BE2C (cell line): ENCODE results near the gene ZDHHC18.
A peak's percentile ranks its signal among the peaks of the same experiment; 100 is the strongest.

Experiments used
- DNase-seq: peaks from one replicate; pipeline ENCODE4 v3.0.0-alpha.2; 2020
- H3K27me3 ChIP-seq: fragments of 250-450 bp; sonication (Bioruptor Pico); 2 replicates; pipeline ENCODE4 v1.5.1; 2020; ENCODE audit warnings: mild to moderate bottlenecking
- H3K36me3 ChIP-seq: fragments of 250-450 bp; sonication (Bioruptor Pico); 2 replicates; pipeline ENCODE4 v1.5.1; 2020; ENCODE audit warnings: mild to moderate bottlenecking
- H3K4me1 ChIP-seq: fragments of 250-450 bp; sonication (Bioruptor Pico); 2 replicates; pipeline ENCODE4 v1.5.1; 2020
- H3K4me3 ChIP-seq: 2 replicates; pipeline ENCODE4 v1.5.1; 2011; ENCODE audit warnings: low read depth, low read length
- H3K9me3 ChIP-seq: fragments of 250-450 bp; sonication (Bioruptor Pico); 2 replicates; pipeline ENCODE4 v1.5.1; 2020
- CTCF ChIP-seq: IDR thresholded peaks from 2 replicates; pipeline ENCODE4 v1.5.1; 2012; ENCODE audit warnings: mild to moderate bottlenecking, low read depth, low read length

The ZDHHC18 gene

GRCh38 chr1:26787381-26787705, 39.1 kb upstream of the ZDHHC18 start:
- Histone ChIP-seq H3K9me3 (no peaks in the 10 kb centered on the region), H3K4me3 (peak overlapping the region; percentile 75), H3K4me1 (peaks cover 9% of the 10 kb centered on the region; the same call in 1 of the 2 replicates), H3K36me3 (no peaks in the 10 kb centered on the region), H3K27me3 (no peaks in the 10 kb centered on the region)
- no peak for DNase-seq
- no peak for TF ChIP-seq CTCF

- no peaks in the 10 kb centered on the region for H3K27me3 ChIP-seq
- no peak for TF ChIP-seq CTCF
- peaks cover 9% of the 10 kb centered on the region; the same call in 1 of the 2 replicates for H3K4me1 ChIP-seq
- peak; percentile 87 for DNase-seq
- no peaks in the 10 kb centered on the region for H3K36me3 ChIP-seq
- peak within 1 kb of the TSS; percentile 75 for H3K4me3 ChIP-seq
- H3K9me3 ChIP-seq, result no peaks in the 10 kb centered on the region
Measured at GRCh38 chr1:26787706-26788514, 38.6 kb upstream of the ZDHHC18 start, which contains the start of gene PIGV. Gene PIGV, plus strand, starts transcription at chr1:26787950. Its CDS starts 2,866 bp downstream, at chr1:26790816.

GRCh38 chr1:26788515-26788785, 38.0 kb upstream of the ZDHHC18 start:
- no peak for TF ChIP-seq CTCF
- no peak for DNase-seq
- Histone ChIP-seq H3K36me3 (no peaks in the 10 kb centered on the region), H3K4me1 (peaks cover 9% of the 10 kb centered on the region; the same call in 1 of the 2 replicates), H3K9me3 (no peaks in the 10 kb centered on the region), H3K27me3 (no peaks in the 10 kb centered on the region), H3K4me3 (peak overlapping the region; percentile 75)

GRCh38 chr1:26788836-26789611, 37.5 kb upstream of the ZDHHC18 start:
- H3K4me1 ChIP-seq, result peaks cover 9% of the 10 kb centered on the region; the same call in 1 of the 2 replicates
- DNase-seq, result peak; percentile 75
- TF ChIP-seq CTCF, result peak; percentile 78
- H3K36me3 ChIP-seq, result no peaks in the 10 kb centered on the region
- peak overlapping the region; percentile 75 for H3K4me3 ChIP-seq
- H3K27me3 ChIP-seq, result no peaks in the 10 kb centered on the region
- no peaks in the 10 kb centered on the region for H3K9me3 ChIP-seq

GRCh38 chr1:26789612-26789865, 36.9 kb upstream of the ZDHHC18 start:
- no peak for DNase-seq
- Histone ChIP-seq H3K4me1 (peaks cover 7% of the 10 kb centered on the region; the same call in 1 of the 2 replicates), H3K27me3 (no peaks in the 10 kb centered on the region), H3K36me3 (no peaks in the 10 kb centered on the region), H3K9me3 (no peaks in the 10 kb centered on the region), H3K4me3 (no peak overlapping the region)
- TF ChIP-seq CTCF, result no peak

GRCh38 chr1:26789931-26790330, 36.6 kb upstream of the ZDHHC18 start:
- DNase-seq, result no peak
- H3K9me3 ChIP-seq, result no peaks in the 10 kb centered on the region
- peaks cover 7% of the 10 kb centered on the region; the same call in 1 of the 2 replicates for H3K4me1 ChIP-seq
- no peak for TF ChIP-seq CTCF
- H3K36me3 ChIP-seq, result no peaks in the 10 kb centered on the region
- no peaks in the 10 kb centered on the region for H3K27me3 ChIP-seq
- no peak overlapping the region for H3K4me3 ChIP-seq
